ENCODE data around the gene SNN.

GRCh38 chr16:11671676-11672075 lies 3.4 kb downstream of the SNN start:
- TF ChIP-seq CTCF (IDR thresholded peaks at IDR 0.05; ENCODE audit: insufficient read depth, low read length), result no peak
- TF ChIP-seq REST (IDR thresholded peaks at IDR 0.05; ENCODE audit: insufficient replicate concordance, low read depth), result no peak
